HG03025 (cell line): ENCODE measurements around the gene PDCD4.
"Not testable (repeated sequence)": the region's sequence is repeated elsewhere in the genome, so short reads cannot be mapped to it uniquely, and the experiment has no call there.

Experiments used
- ATAC-seq: cut with Tn5 transposase; IDR thresholded peaks from one replicate; pipeline ENCODE4 v1.9.1; 2021; ENCODE audit warnings: mild to moderate bottlenecking, moderate library complexity; ENCODE audit not compliant: unreplicated experiment, low FRiP score

Gene PDCD4

DNA sequence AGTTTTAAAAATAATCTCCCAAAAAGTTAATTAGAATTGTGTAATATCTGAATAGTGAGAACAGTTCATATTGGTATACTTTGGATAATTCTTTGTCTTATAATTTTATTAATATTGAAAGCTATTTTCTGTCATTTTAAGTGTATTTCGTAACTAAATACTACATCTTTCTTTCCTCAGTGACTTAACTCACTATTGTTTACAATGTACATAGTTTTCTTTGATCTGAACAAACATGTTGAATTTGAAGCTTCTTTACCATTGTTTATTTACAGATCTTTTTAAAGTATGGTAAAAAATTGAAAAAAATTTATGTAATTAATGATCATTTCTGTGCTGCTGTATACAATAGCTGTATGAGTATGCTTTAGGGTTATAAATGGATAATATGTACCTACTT is 5.1 kb downstream of the PDCD4 start:
- no peak for ATAC-seq

DNA sequence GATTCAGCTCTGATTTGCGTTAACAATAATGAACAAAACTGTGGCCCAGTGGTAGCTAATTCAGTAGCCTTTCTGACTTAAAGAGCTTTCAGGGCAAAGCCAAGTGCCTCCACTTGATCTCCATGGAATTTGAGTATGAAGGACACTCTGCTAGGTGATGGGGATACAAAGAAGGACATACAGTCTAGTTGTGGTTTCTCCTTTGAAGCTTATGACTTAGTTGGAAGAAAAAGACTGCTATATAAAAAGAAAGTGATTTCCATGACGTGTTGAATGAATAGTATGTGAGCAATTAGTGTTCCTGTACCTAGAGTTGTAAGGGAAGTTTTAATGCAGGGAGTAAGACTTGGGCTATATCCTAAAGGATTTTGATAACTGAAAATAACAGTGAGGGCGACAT is 8.3 kb downstream of the PDCD4 start:
- ATAC-seq = no peak

DNA sequence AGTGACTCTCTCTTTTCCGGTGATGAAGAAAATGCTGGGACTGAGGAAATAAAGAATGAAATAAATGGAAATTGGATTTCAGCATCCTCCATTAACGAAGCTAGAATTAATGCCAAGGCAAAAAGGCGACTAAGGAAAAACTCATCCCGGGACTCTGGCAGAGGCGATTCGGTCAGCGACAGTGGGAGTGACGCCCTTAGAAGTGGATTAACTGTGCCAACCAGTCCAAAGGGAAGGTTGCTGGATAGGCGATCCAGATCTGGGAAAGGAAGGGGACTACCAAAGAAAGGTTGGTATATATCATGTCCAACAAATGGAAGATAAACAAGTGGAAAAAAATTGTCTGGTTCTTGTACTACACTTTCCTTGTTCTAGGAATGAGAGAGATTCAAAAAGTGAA is 9.5 kb downstream of the PDCD4 start:
- ATAC-seq = no peak

DNA sequence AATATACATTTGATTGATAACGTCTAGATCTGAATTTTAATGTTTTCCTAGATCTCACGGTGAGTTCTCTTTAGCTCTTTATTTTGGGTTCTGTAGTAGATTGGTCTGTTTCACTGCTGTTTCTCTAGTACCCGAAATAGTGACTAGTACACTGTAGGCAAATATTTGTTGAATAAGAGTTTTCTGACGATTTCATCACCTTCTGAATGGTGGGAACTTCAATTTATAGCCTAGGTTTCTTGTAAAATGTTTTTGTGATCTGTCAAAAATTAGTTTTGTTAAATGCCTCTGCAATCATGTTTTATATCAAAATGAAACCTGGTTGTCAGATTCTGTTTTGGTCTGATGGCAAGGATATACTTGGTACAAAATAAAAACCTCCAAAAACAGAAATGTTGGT is 10.2 kb downstream of the PDCD4 start:
- ATAC-seq = no peak

DNA sequence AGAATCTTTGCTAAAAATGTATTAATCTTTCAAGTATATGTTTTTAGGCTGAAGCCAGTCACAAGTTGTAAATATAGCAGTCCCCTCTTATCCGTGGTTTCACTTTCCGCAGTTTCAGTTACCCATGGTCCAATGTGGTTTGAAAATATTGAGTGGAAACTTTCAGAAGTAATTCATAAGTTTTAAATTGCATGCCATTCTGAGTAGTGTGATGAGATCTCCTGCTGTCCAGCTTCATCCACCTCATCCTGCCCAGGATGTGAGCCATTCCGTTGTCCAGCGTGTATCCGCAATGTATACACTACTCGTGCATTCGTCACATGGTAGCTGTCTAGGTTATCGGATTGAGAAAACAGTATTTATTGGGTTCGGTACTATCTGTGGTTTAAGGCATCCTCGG is 12.2 kb downstream of the PDCD4 start:
- no peak for ATAC-seq

DNA sequence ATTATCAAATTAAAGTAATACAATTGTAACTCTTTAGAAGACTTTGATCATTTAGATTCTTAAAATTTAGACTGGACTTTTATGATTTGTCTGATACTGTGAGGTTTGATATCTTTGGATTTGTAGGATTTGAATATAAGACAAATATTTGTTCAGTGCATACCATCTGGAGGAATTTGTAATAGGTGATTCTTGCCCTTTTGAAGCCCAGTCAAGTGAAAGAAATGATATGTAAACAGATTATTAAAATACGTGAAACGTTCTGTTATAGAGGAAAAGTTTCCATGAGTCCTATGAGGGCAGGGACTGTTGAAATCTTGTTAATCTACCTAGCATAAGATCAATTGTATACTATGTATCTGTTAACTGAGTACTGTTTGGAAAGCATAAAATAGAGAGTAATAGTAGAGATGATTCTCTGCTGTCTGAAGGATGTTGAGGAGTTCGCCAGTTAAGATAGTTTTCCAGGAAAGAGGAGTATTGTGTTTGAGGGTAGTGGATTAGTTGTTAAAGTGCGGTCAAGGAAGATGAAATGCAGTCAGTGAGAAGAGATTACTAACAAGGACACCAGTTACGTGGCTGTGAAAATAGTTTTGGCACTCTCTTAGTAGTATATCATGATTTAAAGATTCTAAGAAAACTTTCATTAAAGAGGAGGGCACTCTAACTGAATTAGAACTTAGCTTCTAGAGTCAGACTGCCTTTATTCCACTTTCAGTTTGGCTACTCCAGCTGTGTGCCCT is 14.4 kb downstream of the PDCD4 start:
- ATAC-seq = no peak

DNA sequence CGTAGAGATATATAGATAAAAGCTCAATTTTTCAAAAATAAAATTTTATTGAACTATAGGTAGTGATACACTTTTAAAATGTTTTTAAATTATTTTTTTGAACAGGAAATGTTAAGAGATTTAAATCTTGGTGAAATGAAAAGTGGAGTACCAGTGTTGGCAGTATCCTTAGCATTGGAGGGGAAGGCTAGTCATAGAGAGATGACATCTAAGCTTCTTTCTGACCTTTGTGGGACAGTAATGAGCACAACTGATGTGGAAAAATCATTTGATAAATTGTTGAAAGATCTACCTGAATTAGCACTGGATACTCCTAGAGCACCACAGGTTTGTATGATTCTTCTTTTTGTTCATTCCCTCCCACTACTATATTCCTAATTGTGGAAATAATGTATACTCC is 15.8 kb downstream of the PDCD4 start:
- no peak for ATAC-seq

DNA sequence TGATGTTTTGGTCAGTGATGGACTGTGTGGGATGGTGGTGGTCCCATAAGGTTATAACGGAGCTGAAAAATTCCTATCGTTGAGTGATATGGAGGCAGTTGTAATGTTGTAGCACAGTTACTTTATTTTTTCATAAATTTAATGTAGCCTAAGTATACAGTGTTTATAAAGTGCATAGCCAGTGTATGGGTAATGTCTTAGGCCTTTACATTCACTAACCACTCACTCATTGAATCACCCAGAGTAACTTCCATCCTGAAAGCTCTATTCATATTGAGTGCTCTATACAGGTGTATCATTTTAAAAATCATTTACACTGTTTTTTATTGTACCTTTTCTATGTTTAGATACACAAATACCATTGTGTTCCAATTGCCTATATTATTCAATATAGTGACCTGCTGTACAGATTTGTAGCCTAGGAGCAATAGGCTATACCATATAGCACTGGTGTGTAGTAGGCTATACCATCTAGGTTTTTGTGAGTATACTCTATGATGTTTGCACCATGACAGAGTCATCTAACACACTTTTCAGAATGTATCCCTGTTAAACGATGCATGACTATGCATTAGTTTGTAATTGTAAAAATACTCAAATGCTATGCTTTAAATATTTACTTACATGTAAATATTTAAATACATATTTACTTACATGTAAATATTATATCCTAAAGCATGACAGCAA is 21.0 kb downstream of the PDCD4 start:
- ATAC-seq = no peak

DNA sequence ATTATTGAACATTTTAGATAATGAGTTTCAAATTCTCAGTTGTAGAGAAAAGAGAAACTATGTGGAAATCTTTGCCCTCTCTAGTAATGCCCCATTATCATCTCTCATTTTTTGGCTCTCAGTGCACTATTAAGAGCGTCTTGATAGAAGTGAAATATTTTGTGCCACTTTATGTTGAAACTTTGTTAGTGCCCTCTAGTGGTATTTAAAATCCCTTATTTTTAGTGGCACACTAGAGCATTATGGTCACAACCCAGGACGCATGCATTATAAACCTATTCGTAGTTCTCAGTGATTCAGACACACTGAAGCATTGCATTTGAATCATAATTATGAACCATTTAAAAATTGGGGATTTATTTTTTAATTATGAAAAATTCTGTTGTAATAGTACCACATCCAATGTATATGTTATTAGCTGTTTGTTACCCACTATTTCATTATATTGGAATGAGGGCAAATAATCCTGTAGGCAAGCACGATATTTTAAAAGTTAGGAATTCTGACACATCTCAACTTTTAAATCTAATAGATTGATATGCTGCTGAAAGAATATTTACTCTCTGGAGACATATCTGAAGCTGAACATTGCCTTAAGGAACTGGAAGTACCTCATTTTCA is 21.9 kb downstream of the PDCD4 start:
- no peak for ATAC-seq

DNA sequence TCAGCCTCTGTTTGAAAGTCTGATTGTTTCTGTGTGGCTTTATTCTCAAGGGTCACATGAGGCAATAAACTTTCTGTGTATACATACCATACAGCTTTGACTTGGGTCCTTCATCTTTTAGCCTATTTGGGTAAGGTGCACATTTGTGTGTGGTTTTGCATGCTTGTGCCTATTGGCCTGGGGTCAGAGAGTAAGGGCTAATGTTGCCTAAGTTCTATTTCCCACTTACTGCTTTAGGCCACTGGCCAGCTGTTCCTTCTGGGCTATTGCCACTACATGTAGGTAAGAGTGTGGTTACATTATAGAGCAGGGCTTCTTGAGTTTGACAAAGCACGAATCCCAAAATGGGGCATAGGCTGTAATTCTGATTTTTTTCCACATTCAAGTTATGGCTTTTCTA is 25.5 kb downstream of the PDCD4 start:
- no peak for ATAC-seq

DNA sequence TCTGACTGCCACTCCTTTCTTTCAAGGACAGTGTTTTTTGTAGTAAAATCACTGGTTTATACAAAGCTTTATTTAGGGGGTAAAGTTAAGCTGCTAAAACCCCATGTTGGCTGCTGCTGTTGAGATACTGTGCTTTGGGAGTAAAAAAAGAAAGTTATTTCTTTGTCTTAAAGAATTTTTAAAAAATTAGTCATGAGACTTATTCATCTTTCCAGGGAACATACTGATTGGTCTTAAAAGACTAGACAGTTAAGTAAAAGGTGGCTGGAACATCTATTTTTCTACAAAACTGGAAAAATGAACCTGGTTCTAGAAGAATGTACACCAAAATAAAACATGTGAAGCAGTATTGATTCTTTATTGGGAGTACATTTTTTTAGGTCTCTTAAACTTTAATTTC is 26.7 kb downstream of the PDCD4 start:
- ATAC-seq = no peak

DNA sequence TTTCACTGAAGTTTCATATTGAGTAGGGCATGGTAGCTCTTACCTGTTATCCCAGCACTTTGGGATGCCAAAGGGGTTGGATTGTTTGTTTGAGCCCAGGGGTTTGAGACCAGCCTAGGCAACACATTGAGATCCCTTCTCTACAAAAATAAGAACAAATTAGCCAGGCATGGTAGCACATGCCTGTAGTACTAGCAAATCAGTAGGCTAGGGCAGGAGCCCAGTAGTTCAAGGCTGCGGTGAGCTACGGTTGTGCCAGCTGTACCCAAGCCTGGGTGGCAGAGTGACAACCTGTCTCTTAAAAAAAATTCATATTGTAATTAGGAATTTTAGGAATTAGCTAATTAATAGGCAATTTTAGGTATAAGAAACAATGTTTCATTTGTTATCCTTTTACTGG is 29.3 kb downstream of the PDCD4 start:
- ATAC-seq = no peak

DNA sequence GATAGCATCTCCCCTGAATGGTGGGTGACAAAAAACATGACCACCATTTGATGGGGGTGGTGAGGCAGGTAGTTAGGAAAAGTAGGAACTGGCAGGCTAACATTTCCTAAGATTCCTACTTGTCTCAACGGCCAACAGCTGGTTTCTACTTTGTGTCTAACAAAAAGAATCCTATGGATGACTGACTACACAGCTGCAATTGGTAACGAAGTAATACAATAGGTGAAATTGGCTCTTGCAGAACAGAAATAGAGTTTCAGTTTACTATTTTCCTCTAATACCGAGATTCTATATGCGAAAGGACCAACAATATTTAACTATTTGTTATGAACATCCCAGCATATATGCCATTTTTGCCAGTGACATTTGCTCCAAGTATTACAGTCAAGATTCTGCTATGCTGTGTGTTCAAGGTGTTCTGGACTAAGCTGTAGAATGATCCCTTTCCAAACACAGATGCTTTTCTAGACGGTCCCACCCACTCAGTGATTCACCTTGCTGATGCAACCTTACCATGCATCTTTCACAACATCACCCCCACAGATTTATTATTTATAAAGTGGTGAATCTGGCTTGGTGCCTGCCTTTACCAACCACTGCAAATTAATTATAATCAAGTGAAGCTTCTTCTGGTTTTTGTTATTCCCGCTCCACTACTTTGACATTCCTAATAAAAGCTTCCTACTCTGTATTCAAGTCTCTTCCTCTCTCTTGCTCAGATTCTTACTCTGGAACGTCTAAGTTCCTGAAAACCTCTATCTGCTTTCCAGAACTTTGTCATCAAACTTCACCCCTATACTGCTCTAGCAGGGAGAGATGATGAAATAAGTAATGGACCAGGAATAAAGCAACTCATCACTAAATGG is 30.5 kb downstream of the PDCD4 start:
- ATAC-seq = no peak

DNA sequence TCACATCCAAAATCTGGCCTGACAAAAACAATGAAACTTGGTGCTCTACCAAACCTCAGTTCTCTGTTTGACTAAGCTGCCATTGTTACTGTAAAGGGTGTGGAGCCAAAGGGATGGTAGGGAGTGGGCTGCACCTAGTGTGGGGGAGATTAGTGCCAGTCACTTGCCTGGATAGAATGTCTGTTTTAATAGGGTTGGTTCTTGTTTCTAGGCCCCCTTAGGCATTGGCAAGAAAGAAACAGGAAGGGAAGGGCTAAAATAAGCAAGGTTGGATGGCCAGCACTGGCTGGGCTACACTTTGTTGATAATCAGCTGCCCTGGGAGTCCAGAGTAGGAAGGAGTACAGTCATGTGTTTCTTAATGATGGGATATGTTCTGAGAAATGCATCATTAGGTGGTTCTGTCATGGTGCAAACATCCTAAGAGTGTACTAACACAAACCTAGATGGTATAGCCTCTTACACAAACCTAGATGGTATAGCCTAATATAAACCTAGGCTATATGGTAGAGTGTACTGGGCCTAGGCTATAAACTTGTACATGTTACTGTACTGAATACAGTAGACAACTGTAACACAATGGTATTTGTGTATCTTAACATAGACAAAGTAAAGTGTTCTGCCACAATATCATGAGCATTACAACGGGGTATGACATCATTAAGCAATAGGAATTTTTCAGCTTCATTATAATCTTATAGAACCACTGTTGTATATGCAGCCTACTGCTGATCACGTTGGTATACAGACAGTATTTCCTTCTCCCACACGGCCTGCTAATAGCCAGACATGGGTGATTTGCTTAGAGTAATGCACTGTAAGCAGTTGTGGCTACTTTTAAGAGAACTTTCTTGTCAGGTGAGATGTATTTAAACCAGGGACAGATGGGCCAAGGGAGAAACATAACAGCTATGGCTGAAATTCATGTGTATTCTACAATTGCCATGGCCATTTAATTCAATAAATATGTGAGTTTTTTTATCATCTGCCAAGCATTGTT is 31.9 kb downstream of the PDCD4 start:
- peak; percentile 41 for ATAC-seq

DNA sequence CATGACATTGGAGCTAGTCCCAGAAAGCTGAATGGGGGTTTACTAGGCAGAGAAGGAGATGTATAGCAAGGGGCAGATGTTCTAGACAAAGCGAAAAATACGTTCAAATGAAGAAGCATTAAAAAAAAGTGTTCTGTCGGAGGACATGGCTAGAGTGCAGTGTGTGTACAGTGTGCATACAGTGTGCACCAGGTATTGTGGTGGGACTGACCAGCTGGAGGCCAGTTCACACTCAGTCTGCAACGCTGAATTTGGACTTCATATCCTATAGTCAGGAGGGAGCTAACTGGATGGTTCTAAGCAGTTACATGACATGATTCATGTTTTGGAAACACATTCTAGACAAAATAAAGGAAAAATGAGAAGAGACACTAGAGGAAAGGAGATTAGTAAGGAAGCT is 38.4 kb downstream of the PDCD4 start:
- ATAC-seq = no peak

DNA sequence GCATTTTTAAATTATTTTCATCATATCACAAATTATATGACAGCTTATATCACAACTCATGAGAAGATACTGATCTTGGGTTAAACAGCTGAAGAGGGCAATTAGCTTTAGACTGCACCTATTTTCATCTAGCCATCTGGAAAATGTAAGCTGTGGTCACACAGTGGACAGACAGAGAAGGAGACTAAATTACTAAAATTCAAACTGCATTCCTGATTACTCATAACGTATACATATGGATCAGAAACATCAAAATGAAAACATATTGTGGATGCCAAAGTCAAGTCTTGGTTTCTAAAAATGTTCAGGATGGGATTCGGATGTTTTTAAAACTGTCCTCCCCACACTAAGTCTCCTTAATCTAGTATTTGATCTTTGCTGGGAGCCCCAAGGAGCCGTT is 40.6 kb downstream of the PDCD4 start:
- ATAC-seq = no peak

DNA sequence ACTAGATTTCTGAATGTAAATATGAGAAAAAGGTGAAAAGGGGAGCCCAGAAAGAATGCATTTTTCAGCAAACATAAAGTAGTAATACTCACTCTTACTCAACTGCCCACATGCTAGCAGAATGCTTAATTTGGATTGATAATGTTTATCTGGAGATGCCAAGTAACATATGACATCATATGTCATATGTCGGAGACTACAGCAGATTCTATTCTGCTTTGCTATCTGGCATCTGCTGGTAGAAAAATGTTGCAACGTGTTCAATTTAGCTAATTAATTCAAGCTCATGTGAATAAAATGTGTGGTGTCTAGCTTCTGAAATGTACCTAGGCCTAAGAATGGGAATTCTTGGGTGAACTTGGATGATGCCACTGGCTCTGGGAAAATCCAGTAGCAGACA is 42.7 kb downstream of the PDCD4 start:
- no peak for ATAC-seq

DNA sequence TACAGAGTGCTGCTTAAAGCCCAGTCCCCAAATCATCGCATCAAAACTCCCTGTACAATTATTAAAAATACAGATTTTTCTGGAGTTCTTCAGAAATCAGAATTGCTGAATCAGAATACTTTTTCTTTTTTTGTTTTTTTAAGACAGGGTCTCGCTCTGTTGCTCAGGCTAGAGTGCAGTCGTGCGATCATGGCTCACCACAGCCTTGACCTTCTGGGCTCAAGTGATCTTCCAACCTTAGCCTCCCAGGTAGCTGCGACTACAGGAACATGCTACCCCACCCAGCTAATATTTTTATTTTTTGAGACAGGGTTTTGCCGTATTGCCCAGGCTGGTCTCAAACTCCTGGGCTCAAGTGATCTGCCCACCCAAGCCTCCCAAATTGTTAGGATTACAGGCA is 43.3 kb downstream of the PDCD4 start:
- ATAC-seq = no peak

DNA sequence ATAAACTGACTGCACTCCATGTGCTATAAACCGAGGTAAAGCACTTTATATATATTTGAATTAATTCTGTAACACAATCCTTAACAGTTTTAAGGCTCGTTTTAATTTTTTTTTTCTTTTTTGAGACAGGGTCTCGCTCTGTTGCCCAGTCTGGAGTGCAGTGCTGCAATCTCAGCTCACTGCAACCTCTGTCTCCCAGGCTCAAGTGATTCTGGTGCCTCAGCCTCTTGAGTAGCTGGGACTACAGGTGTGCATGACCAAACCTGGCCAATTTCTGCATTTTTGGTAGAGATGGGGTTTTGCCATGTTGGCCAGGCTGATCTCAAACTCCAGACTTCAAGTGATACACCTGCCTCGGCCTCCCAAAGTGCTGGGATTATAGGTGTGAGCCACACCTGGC is 43.9 kb downstream of the PDCD4 start:
- ATAC-seq = not testable (repeated sequence)
